HCT116 (cell line): ENCODE results near the gene AOC1. TPM values are rescaled to one million over a fixed set of nuclear protein-coding genes. Genes with fewer than 3 reads are reported as not detected.

ENCODE experiments used
- ATAC-seq: fragments of 200-7000 bp; cut with Tn5 transposase; 2 replicates; pipeline ENCODE4 v1.9.1; 2020; ENCODE audit warnings: mild to moderate bottlenecking, moderate library complexity
- BruUV-seq: library from RNA; stranded (reverse); fragments of 400-500 nt; replicated peaks from 2 replicates; lab custom pipeline; 2021; lab: Mats Ljungman, UMichigan
- CTCF ChIA-PET: fragments of 300-600 bp; sonication (Branson Sonifier 250); formaldehyde crosslinking; loops from one replicate; lab custom pipeline; 2021; ENCODE audit warnings: antibody characterized with exemption; lab: Charles Lee
- POLR2A ChIA-PET: fragments of 300-600, 350-600 bp; sonication (Branson Sonifier 250); formaldehyde crosslinking; loops from one replicate; lab custom pipeline; 2021; ENCODE audit warnings: antibody characterized with exemption; lab: Charles Lee
- RAD21 ChIA-PET, 2 experiments: fragments of 300-600 bp; sonication (Branson Sonifier 250); formaldehyde crosslinking; loops; one replicate each; lab custom pipeline; 2023; ENCODE audit warnings: low total read pairs in 2 of 2; ENCODE audit not compliant: uncharacterized antibody in 2 of 2, unreplicated experiment in 2 of 2, low non-redundant PET in 1 of 2; lab: Charles Lee
- DNase-seq: peaks from one replicate; pipeline ENCODE4 v3.0.0-alpha.2; 2010; ENCODE audit warnings: low read depth, low spot score
- H2AFZ ChIP-seq: fragments of 200-600 bp; shearing (Covaris generic), sonication (generic); 2 replicates; pipeline ENCODE4 v1.6.1; 2017; ENCODE audit warnings: low read depth, mixed run types, mixed read lengths, antibody characterized with exemption, low read length; ENCODE audit not compliant: poor library complexity, severe bottlenecking
- H3K27ac ChIP-seq: 2 replicates; pipeline ENCODE4 v1.5.1; 2012; ENCODE audit warnings: low read depth, low read length
- H3K27me3 ChIP-seq: fragments of 200-600 bp; sonication (generic); 2 replicates; pipeline ENCODE4 v1.6.1; 2016; ENCODE audit warnings: mixed run types, low read length, mixed read lengths; ENCODE audit not compliant: insufficient read depth
- H3K36me3 ChIP-seq, 2 experiments: fragments of 200-500 bp in 1 of 2; fragments of 200-600 bp in 1 of 2; sonication (Bioruptor generic) in 1 of 2; sonication (generic) in 1 of 2; 2 replicates each; pipeline versions ENCODE4 v1.5.1 to v1.6.1; 2014 to 2016; ENCODE audit warnings: low read length in 2 of 2, inconsistent platforms in 1 of 2, mixed read lengths in 1 of 2, mixed run types in 1 of 2; ENCODE audit not compliant: insufficient read depth in 2 of 2, control insufficient read depth in 1 of 2
- H3K4me1 ChIP-seq, 2 experiments: fragments of 200-600 bp in 1 of 2; sonication (generic) in 1 of 2; 2 replicates each; pipeline versions ENCODE4 v1.5.1 to v1.6.1; 2012 to 2017; ENCODE audit warnings: low read length in 2 of 2, inconsistent platforms in 1 of 2, mild to moderate bottlenecking in 1 of 2, mixed read lengths in 1 of 2, mixed run types in 1 of 2, moderate library complexity in 1 of 2; ENCODE audit not compliant: insufficient read depth in 2 of 2, control insufficient read depth in 1 of 2
- H3K4me2 ChIP-seq: fragments of 200-600 bp; sonication (generic); 2 replicates; pipeline ENCODE4 v1.6.1; 2017; ENCODE audit warnings: mixed run types, low read length, mixed read lengths
- H3K4me3 ChIP-seq, 2 experiments: fragments of 200-600 bp in 1 of 2; sonication (generic) in 1 of 2; replicated peaks in 1 of 2; 2 replicates each; pipeline ENCODE4 v1.5.1; 2011 to 2016; ENCODE audit warnings: low read length in 2 of 2, control low read depth in 1 of 2, low read depth in 1 of 2, mild to moderate bottlenecking in 1 of 2, mixed read lengths in 1 of 2, mixed run types in 1 of 2
- H3K79me2 ChIP-seq: fragments of 200-600 bp; sonication (generic); 2 replicates; pipeline ENCODE4 v1.6.1; 2017; ENCODE audit warnings: mild to moderate bottlenecking, mixed run types, low read length, moderate library complexity, mixed read lengths; ENCODE audit not compliant: insufficient read depth
- H3K9ac ChIP-seq: fragments of 200-600 bp; sonication (generic); 2 replicates; pipeline ENCODE4 v1.6.1; 2016; ENCODE audit warnings: low read length, mixed read lengths
- H3K9me2 ChIP-seq: fragments of 200-600 bp; sonication (generic), shearing (Covaris generic); 2 replicates; pipeline ENCODE4 v1.6.1; 2017; ENCODE audit warnings: mixed run types, mild to moderate bottlenecking, moderate library complexity; ENCODE audit not compliant: insufficient read depth
- H3K9me3 ChIP-seq, 2 experiments: fragments of 200-500 bp in 1 of 2; fragments of 200-600 bp in 1 of 2; sonication (Bioruptor generic) in 1 of 2; sonication (generic) in 1 of 2; 2 replicates each; pipeline ENCODE4 v1.6.1; 2014 to 2017; ENCODE audit warnings: low read length in 2 of 2, mixed read lengths in 2 of 2, inconsistent platforms in 1 of 2, low read depth in 1 of 2, mild to moderate bottlenecking in 1 of 2, mixed run types in 1 of 2, moderate library complexity in 1 of 2; ENCODE audit not compliant: control insufficient read depth in 1 of 2, insufficient read depth in 1 of 2
- H4K20me1 ChIP-seq: fragments of 200-600 bp; sonication (generic), shearing (Covaris generic); 2 replicates; pipeline ENCODE4 v1.6.1; 2017; ENCODE audit warnings: mixed run types, mild to moderate bottlenecking, moderate library complexity; ENCODE audit not compliant: insufficient read depth
- CBX3 ChIP-seq: IDR thresholded peaks from 2 replicates; pipeline ENCODE4 v1.6.1; 2012; ENCODE audit warnings: low read depth
- EGR1 ChIP-seq: IDR thresholded peaks from 2 replicates; pipeline ENCODE4 v1.6.1; 2012; ENCODE audit warnings: low read depth
- ELF1 ChIP-seq: IDR thresholded peaks from 2 replicates; pipeline ENCODE4 v1.6.1; 2012; ENCODE audit warnings: low read depth, borderline replicate concordance
- EZH2 ChIP-seq: fragments of 200-600 bp; sonication (generic); IDR thresholded peaks from 2 replicates; pipeline ENCODE4 v1.6.1; 2017; ENCODE audit warnings: antibody characterized with exemption, mixed run types
- EZH2phosphoT487 ChIP-seq: fragments of 200-600 bp; IDR thresholded peaks from 2 replicates; pipeline ENCODE4 v1.6.1; 2018; ENCODE audit warnings: antibody characterized with exemption, borderline replicate concordance
- JUND ChIP-seq: IDR thresholded peaks from 2 replicates; pipeline ENCODE4 v1.6.1; 2012
- POLR2A ChIP-seq: IDR thresholded peaks from 2 replicates; pipeline ENCODE4 v1.7.0; 2011; ENCODE audit warnings: borderline replicate concordance; ENCODE audit not compliant: insufficient read depth, insufficient read length; ENCODE audit errors: extremely low read depth
- POLR2AphosphoS5 ChIP-seq: IDR thresholded peaks from 2 replicates; pipeline ENCODE4 v1.6.1; 2011; ENCODE audit warnings: mild to moderate bottlenecking, low read depth, low read length, moderate library complexity
- RAD21 ChIP-seq: IDR thresholded peaks from 2 replicates; pipeline ENCODE4 v1.6.1; 2012; ENCODE audit warnings: low read depth, mild to moderate bottlenecking
- SIN3A ChIP-seq: IDR thresholded peaks from 2 replicates; pipeline ENCODE4 v1.6.1; 2012; ENCODE audit warnings: low read depth
- SP1 ChIP-seq: IDR thresholded peaks from 2 replicates; pipeline ENCODE4 v1.6.1; 2012; ENCODE audit warnings: low read depth
- SRF ChIP-seq: IDR thresholded peaks from 2 replicates; pipeline ENCODE4 v1.6.1; 2012; ENCODE audit warnings: low read depth
- TCF7L2 ChIP-seq: IDR thresholded peaks from 2 replicates; pipeline ENCODE4 v1.7.0; 2011; ENCODE audit warnings: borderline replicate concordance, inconsistent platforms; ENCODE audit not compliant: insufficient read depth, insufficient read length; ENCODE audit errors: extremely low read depth
- YY1 ChIP-seq: IDR thresholded peaks from 2 replicates; pipeline ENCODE4 v1.6.1; 2011; ENCODE audit warnings: low read length, low read depth, moderate library complexity, mild to moderate bottlenecking; ENCODE audit not compliant: insufficient replicate concordance; ENCODE audit errors: extremely low read depth
- ZFX ChIP-seq: fragments of 450-650 bp; IDR thresholded peaks from 2 replicates; pipeline ENCODE4 v1.6.1; 2017
- intact Hi-C: fragments of 100-400 bp; cut with micrococcal nuclease; formaldehyde crosslinking; loops from 2 replicates; pipeline ENCODE4 v1.10.0; 2022
- total RNA-seq: library from RNA; stranded (reverse); gene quantifications from one replicate; pipeline ENCODE4 v1.2.1, GENCODE V29; 2021; ENCODE audit not compliant: unreplicated experiment
- TF ChIP-seq, protein P1 (sequence below): IDR thresholded peaks from 2 replicates; pipeline ENCODE4 v1.6.1; 2011; ENCODE audit warnings: mild to moderate bottlenecking, low read length, moderate library complexity; ENCODE audit not compliant: insufficient replicate concordance; ENCODE audit errors: extremely low read depth
- TF ChIP-seq, protein P2 (sequence below): IDR thresholded peaks from 2 replicates; pipeline ENCODE4 v1.6.1; 2012
- TF ChIP-seq, protein P3 (sequence below), 3 experiments: fragments of 200-600 bp in 1 of 3; sonication (generic) in 1 of 3; IDR thresholded peaks in 2 of 3; conservative IDR thresholded peaks in 1 of 3; 2 replicates each; pipeline ENCODE4 v1.5.1; 2012 to 2017; ENCODE audit warnings: low read depth in 2 of 3, low read length in 2 of 3, antibody characterized with exemption in 1 of 3, borderline replicate concordance in 1 of 3, control low read depth in 1 of 3, mild to moderate bottlenecking in 1 of 3, mixed read lengths in 1 of 3, mixed run types in 1 of 3, moderate library complexity in 1 of 3; ENCODE audit not compliant: insufficient read depth in 1 of 3

The AOC1 gene
- total RNA-seq, 1 experiment from 2014 or later: 0.37 TPM

GRCh38 chr7:150842018-150842417 is 10.3 kb upstream of the AOC1 start:
- H3K36me3 ChIP-seq: no peaks in the 10 kb centered on the region
- CTCF ChIA-PET: no interaction called here
- intact Hi-C loops: no loop called here
- no peaks in the 10 kb centered on the region for H3K9me2 ChIP-seq
- no peak overlapping the region for H3K4me3 ChIP-seq
- H3K4me2 ChIP-seq: no peak overlapping the region
- RAD21 ChIA-PET: no interaction called here
- H3K79me2 ChIP-seq: no peaks in the 10 kb centered on the region
- no peaks in the 10 kb centered on the region for H3K9me3 ChIP-seq
- no peak overlapping the region for H3K27ac ChIP-seq
- POLR2A ChIA-PET: no interaction called here
- H2AFZ ChIP-seq: no peak overlapping the region
- no peaks in the 10 kb centered on the region for H3K4me1 ChIP-seq
- H3K9ac ChIP-seq: no peak overlapping the region
- TF ChIP-seq JUND (no peak), RAD21 (no peak), SIN3A (no peak), SP1 (no peak), ELF1 (no peak), EZH2phosphoT487 (no peak), TCF7L2 (no peak), POLR2AphosphoS5 (no peak), YY1 (no peak), SRF (no peak), POLR2A (no peak), EZH2 (no peak), EGR1 (no peak), ZFX (no peak), CBX3 (no peak)
- TF ChIP-seq, protein P1, sequence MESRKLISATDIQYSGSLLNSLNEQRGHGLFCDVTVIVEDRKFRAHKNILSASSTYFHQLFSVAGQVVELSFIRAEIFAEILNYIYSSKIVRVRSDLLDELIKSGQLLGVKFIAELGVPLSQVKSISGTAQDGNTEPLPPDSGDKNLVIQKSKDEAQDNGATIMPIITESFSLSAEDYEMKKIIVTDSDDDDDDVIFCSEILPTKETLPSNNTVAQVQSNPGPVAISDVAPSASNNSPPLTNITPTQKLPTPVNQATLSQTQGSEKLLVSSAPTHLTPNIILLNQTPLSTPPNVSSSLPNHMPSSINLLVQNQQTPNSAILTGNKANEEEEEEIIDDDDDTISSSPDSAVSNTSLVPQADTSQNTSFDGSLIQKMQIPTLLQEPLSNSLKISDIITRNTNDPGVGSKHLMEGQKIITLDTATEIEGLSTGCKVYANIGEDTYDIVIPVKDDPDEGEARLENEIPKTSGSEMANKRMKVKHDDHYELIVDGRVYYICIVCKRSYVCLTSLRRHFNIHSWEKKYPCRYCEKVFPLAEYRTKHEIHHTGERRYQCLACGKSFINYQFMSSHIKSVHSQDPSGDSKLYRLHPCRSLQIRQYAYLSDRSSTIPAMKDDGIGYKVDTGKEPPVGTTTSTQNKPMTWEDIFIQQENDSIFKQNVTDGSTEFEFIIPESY: no peak
- TF ChIP-seq, protein P2, sequence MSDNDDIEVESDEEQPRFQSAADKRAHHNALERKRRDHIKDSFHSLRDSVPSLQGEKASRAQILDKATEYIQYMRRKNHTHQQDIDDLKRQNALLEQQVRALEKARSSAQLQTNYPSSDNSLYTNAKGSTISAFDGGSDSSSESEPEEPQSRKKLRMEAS: no peak
- TF ChIP-seq, protein P3, sequence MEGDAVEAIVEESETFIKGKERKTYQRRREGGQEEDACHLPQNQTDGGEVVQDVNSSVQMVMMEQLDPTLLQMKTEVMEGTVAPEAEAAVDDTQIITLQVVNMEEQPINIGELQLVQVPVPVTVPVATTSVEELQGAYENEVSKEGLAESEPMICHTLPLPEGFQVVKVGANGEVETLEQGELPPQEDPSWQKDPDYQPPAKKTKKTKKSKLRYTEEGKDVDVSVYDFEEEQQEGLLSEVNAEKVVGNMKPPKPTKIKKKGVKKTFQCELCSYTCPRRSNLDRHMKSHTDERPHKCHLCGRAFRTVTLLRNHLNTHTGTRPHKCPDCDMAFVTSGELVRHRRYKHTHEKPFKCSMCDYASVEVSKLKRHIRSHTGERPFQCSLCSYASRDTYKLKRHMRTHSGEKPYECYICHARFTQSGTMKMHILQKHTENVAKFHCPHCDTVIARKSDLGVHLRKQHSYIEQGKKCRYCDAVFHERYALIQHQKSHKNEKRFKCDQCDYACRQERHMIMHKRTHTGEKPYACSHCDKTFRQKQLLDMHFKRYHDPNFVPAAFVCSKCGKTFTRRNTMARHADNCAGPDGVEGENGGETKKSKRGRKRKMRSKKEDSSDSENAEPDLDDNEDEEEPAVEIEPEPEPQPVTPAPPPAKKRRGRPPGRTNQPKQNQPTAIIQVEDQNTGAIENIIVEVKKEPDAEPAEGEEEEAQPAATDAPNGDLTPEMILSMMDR (IDR thresholded peaks at IDR 0.05 in 2 of 3, conservative IDR thresholded peaks at IDR 0.05 in 1 of 3; ENCODE audit: borderline replicate concordance in 1 of 3, insufficient read depth in 1 of 3, low read depth in 2 of 3, low read length in 2 of 3): no peak
- ATAC-seq (no peak), DNase-seq (no peak)
- H4K20me1 ChIP-seq: no peaks in the 10 kb centered on the region
- H3K27me3 ChIP-seq: peaks cover 15% of the 10 kb centered on the region
- no TSS peak for BruUV-seq
